Fibroblast of skin of back (primary cell): ENCODE measurements around the gene NINJ1.
"Not testable (repeated sequence)": the region's sequence is repeated elsewhere in the genome, so short reads cannot be mapped to it uniquely, and the experiment has no call there.

ENCODE experiments used
- DNase-seq: peaks from one replicate; pipeline ENCODE4 v3.0.0-alpha.2; 2013

The NINJ1 gene

DNA sequence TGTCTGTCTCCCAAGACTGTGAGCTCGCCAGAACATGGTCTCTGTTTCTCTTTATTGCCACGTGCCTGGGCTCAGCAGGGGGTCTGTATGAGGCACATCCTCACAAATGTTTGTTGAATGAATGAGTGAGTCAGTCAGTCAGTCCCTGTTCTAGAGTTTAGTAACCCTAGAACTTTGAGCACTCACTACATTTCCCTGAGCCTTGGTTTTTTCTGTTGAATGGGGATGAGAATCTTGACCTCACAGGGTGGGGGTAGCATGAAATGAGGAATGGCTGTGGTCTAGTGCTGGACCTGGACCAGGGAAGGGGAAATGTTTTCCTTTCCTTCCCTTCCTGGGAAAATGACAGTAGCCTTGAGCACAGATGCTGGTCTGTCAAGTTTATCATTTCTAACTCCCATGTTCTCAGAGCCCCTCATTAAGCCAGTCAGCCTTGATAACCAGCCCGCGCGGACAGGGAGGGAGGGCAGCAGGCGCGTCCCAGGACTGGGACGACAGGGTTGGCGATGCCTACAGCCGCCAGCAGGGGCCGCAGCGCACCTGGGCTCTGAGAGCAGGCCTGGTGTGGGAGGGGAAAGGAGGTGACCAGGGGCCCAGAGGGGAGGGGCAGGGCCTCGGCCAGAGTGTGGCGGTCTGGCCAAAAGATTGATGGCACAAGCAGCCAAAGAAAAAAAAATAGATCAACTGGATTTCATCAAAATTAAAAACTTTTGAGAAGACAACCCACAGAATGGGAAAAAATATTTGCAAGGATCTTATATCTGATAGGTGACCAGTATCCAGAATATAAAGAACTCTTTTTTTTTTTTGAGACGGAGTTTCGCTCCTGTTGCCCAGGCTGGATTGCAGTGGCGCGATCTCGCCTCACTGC, 25.8 kb upstream of the NINJ1 start:
- peak; percentile 87 for DNase-seq

DNA sequence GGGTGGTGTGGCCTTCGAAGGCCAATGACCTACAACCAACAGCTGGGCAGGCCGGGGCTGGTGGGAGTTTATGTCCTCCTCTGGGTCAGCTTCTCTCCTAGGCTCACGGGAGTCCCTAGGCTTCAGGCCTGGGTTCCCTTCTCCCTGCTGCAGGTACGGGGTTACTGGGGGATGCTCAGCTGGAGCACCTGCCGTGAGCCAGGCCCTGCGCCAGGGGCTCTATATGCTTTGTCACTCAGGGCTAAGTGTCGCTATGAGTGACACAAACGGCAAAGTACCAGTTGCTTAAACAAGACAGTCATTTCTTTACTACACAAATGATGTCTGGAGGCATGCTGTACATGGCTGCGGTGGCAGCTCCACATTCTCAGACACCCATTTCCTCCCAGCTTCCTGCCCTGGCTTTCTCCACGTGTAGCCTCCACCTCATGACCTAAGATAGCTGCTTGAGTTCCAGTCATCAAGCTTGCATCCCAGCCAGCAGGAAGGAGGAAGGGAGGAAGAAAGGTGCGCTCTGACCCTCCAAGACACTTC, 22.5 kb upstream of the NINJ1 start:
- no peak for DNase-seq

DNA sequence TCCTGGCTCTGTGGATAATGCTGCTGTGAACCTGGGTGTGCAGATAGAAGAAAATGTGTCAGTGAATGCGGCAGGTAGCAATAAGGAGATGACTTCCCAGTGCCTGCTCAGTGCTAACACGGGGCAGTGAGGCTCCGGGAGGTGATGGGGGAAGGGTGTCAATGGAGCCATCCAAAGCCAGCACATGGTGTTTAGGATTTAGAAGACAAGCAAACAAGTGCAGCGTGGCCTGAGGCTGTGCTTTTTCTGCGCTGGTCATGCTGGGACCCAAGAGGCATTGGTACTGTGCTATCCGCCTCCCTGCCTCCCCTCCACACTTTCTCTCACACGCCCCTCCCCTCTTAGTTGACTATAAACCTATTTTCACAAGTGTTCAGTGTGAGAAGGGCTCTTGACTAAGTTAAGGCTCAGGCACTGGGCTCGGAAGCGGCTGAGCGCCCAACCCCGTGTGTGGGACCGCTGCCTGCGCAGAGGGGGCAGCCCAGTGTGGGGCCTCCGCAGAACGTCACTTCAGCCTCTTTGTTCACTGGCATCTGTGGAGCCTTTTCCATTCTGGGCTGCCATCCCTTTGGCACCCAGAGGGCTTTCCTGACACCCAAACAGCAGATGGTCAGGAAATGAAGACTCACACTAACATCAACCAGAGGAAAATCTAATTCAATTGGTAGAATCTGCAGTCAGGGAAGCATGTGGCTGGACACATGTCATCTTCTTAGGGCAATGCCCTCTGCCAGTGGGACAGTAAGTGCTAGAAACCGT, 21.8 kb upstream of the NINJ1 start:
- DNase-seq: no peak

DNA sequence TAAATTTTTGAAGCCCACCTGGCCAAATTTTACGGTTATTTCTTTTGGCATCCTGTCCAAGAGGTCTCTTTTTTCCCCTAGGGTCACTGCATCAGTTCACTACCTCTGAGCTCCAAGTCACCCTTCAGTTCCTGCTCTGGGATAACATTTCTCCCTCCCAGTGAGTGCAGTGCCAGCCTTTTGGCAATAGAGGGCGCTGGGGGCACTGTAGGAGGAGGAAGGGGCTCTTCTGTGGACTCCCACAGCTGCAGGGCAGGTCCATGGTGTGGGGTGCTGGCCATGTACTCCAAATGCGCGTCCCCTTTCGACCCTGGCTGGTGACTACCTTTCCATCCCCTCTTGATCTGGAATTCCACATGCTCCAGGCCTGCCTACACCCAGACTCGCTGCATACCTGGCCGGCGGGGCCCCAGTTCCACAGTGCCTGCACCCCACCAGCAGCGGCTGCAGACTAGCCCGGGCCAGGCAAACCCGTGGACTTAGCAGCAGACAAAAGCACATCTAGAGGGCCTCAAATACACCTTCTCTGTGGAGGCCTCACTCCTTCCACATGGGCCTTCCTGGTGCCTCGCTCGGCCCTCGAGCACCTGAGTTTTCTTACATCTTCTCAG, 20.3 kb upstream of the NINJ1 start:
- DNase-seq: peak; percentile 8

DNA sequence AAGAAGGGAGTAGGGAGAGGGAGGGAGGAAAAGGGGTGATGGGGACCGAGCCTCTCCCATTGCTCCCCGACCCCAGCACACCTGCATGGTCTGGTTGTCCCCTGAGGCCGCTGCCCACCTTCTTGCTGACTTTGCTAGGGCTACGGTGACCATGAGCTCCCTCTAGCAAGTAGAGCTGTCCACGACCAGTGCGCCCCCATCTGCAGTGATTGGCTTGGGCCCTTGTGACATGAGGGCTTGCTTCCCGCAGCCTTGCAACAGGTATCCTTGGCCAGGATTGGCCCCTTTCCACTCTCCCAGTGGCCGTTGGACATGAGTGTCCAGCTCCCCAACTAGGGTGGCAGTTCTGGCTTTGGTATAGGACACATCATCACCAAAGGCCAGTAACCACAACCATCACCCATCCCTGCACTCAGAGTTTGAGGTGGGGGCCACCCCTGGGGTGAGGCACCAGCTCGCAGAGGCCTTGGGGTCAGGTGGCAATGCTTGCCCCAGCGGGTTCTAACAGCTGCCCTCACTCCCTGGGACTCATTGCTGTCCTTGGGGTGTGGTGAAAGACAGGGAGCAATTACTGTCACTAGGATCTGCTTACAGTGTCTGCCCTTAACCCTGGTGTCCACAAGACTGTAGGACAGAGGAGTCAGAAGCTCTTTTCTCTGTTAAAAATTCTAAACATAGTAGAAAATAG, 17.2 kb upstream of the NINJ1 start:
- no peak for DNase-seq

DNA sequence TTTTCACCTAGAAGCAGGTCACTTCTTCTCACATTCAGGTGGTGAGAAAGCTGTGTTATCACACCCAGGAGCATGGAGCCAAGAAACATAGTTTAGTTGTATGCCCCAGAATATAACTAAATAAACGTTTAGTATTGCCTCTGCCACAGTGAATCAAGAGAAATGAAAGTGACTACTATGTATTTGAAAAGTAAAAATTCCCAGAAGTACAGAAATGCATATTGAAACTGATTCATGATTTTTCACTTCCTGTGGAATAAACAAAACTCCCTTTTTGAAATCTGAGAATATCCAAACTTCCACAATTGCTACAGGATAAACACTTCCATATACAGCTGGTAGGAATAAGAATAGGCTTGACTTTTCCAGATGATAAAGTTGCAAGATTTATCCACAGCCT, 15.3 kb upstream of the NINJ1 start:
- DNase-seq: no peak

DNA sequence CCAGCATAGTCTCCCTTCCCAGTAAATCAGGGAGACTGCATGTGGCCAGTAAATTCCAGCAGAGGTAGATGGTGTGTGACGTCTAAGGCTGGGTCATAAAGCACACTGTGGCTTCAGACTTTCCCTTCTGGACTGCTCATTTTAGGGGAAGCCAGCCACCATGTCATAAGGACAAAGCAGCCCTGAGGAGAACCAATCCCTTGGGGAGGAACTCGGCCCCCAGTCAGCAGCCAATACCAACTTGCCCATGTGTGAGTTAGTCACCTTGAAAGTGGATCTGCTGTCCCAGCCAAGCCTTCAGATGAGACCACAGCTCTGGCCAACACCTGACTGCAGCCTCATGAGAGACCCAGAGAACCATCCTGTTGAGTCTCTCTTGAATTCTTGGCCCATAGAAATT, 14.7 kb upstream of the NINJ1 start:
- DNase-seq: no peak

DNA sequence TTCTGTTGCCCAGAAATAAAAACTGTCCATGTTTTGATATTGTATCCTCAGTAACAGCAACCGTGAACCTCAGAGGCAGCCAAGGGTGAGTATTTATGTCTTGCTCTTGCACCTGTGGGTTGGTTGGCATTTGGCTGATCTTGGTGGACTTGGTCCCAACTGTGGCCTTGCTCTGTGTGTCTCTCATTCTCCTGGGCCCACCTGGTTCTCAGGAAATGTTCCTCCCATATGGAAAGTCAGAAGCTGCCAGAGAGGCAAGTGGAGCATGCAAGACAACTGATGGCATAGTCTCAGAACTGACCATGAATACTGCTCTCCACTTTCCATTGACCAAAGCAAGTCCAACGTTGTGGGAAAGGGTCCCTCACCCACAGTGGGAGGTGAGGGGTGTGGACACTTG, 13.6 kb upstream of the NINJ1 start:
- no peak for DNase-seq

DNA sequence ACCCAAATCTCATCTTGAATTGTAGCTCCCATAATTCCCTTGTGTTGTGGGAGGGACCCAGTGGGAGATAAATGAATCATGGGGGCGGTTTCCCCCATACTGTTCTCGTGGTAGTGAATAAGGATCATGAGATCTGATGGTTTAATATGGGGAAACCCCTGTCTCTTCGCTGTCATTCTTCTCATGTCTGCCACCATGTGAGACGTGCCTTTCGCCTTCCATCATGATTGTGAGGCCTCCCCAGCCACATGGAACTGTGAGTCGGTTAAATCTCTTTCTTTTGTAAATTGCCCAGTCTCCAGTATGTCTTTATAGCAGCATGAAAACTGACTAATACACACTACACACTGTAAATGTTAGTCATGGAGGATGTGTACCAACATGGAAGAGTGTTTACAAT, 12.6 kb upstream of the NINJ1 start:
- DNase-seq: not testable (repeated sequence)

DNA sequence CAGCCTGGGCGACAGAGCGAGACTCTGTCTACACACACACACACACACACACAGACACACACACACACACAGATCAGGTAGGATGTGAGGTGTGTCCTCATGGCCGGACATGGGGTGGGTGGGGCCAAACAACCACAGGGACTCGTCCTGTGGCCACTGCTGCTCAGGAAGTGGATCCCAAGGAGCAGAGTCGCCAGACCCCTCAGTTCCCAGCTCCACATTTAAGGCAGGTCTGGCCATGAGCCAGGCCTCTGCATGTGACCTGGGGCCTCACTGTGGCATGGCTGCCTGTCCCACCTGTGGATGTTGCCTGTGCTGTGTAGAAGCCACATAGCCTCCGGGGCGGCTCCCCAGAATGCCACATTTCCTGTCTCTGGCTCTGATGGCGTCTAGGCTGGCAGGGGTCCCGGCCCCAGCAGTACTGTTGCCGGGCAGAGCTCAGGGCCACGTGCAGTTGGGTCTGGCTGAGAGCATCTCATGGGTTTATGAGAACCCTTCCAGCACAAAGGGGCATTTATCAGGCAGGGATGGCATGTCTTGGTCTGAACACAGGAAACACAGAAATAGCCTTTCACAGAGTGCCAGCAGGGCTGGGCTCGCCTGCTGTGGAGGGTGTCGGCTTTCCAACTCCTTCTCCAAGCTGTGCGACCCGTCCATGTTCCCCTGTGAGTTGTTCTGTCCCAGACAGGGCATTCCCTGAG, 9.9 kb upstream of the NINJ1 start:
- no peak for DNase-seq

DNA sequence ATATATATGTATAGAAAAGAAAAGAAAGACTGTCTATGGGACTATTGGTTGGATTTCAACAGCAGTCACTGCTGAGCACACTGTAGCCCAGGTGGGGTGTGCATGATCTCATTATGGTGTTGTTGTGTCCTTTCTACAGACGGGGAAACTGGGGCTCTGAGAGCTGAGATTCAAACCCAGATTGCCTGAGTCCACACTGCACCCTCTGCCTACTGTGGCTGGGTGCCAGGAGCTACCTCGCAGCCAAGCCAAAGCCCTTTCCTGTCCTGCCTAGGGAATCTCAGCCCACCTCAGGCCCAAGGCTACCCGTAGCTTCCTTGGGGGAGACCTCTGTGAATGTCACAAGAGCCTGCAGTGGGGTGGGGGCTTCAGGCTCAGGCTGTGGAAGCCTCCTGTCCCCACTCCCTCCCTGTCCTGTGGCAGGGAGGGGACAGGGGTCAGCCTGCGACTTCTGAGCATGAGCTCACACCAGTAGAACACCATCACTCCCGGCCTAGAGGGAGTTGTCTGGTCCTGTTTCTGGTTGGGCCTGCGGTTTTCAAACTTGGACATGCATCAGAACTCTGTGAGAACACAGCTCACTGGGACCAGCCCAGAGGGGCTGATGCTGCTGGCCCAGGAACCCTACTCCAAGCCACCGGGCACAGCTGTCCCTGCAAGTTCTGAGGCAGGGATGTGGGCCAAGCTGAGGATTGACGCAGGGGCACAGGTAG, 7.9 kb upstream of the NINJ1 start:
- DNase-seq: no peak

DNA sequence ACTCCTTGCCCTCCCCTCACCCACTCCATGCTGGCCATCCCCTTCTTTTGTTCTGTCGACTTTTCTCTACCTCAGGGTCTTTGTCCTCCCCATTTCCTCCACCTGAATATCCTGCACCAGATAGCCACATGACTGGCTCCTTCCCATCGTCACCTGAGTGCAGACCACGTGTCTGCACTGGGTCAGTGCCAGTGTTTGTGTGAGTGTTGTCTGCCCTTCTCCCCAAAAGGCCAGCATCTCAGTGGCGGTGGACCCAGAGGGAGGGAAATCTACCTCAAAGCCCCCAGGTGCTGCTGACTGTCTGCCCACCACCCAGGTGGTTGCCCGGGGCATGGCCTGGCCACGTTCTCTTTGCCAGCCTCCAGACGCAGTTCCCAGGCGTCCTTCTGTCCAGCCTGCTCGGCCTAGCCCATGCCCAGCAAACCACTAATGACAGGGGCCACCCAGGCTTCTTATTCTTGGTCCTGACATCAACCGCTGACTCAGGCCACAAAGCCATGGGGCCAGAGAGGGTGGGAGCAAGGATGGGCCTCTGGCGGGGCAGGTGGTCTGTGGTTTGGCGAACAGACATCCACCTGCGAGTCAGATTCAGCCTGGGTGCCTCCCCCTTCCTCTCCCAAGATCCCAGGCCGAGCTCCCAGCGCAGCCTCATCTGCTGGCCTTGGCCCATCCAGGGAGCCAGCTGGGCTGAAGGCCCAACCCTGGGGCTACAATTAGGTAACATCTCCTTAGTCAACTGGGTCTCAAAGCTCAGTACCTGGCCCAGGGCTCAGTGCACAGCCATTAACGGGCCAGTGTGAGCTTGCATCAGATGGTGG, 5.5 kb upstream of the NINJ1 start:
- no peak for DNase-seq

DNA sequence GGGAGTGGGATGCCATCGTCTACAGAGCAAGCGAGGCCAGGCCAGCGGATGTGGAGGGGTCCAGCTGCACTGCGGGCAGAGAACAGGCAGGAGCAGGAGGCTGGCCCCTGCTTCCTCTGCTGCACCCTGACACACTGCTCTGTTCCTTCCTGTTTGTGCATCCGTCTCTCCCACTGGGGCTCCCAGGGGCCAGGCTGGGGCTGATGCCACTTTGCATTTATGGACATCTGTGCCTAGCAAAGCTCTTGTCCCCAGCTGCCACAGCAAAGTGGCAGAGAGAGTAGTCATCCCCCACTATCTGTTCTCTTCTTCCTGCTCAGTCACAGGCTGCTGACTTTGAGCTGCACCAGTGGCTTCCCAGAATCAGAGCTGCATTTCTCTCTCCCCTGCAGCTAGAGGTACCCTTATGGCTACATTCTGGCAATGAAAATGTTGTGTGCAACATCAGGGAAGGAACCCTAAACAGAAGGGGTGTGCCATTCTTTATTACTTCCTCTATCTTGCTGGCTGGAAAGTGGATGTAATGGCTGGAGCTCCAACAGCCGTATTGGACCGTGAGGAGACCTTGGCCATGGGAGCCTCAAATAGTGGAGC, 4.2 kb upstream of the NINJ1 start:
- no peak for DNase-seq

DNA sequence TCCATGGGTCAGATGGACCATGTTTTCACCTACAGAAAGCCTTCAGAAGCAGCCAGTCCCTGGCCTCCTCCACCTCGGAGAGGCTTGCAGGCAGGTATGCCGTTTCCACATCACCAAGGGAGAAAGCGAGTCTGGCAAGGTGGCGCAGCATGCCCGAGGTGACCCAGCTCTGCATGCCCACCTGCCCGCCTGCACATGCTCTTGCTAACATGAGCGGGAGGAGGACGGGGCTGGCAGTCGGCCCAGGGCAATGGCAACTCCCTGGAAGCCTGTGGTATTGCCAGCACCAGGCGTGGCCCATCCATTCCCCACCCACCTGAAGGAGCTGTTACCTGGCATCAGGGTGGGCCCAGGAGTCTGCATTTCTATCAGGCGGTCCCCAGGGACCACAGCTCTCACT, 3.3 kb upstream of the NINJ1 start:
- DNase-seq: no peak

DNA sequence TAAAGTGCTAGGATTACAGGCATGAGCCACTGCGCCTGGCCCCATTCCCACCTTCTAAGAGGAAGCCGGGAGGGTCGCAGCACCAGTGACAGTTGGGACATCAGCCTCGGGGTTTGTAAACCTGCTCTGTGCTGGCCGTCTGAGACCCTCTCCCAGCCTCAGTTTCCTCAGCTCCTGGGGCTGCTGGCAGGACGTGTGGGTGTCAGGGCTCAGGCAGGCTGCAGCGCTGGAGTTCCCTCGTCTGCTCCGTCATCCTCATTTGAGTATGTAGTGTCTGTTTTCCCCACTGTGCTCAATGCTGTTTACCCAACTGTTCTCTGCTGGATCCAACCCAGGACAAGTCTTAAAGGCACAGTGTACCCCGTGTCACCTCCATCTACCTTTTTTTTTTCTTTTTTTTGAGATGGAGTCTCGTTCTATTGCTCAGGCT, 2.0 kb upstream of the NINJ1 start:
- DNase-seq: no peak

DNA sequence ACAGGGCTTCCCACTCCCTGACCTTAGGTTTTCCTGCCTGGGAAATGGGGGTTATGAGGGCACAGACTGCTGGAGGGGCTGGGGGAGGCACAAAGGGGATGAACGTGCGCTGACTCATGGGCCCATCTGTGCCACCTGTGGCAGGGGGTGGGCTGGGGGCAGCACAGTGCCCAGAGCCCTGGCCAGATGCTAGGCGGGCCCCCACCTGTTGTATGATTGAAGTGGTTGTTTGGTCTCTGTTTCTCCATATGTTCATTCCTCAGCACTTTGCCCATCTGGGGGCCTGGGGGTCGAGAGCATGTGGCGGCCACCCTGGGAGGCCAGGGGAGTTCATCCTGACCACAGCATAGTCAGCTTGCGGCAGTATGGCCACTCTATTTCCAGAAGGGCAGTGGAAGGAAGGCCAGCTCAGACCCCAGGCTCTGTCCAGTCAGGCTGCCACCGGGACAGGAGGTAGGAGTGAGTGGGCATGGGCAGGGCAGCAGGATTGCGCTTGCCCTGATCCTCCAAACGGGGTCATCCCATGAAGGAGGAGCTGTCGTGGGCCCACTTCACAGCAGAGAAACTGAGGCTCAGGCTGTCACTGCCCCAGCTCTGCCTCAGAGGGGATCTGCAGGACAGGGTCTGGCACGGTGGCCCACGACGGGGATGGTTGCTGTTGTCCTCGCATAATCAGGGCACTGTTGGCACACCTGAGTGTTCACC, 841 bp upstream of the NINJ1 start:
- DNase-seq: no peak

DNA sequence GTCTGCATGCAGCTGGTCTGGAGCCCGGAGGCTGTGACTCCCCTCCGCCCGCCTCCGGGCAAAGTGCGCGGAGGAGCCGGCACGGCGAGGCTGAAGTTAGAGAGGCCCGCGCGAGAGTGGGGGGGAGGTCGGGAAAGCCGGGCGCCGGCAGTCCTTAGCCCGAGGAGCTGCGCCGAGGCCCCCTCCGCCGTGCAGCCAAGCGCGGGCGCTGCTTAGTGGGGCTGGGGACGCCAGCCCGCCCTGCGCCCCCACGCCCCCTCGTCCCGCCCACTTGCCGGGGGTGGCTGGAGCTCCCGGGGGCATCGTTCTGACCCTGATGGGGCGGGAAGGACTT, 403 bp downstream of the NINJ1 start:
- peak; percentile 58 for DNase-seq

DNA sequence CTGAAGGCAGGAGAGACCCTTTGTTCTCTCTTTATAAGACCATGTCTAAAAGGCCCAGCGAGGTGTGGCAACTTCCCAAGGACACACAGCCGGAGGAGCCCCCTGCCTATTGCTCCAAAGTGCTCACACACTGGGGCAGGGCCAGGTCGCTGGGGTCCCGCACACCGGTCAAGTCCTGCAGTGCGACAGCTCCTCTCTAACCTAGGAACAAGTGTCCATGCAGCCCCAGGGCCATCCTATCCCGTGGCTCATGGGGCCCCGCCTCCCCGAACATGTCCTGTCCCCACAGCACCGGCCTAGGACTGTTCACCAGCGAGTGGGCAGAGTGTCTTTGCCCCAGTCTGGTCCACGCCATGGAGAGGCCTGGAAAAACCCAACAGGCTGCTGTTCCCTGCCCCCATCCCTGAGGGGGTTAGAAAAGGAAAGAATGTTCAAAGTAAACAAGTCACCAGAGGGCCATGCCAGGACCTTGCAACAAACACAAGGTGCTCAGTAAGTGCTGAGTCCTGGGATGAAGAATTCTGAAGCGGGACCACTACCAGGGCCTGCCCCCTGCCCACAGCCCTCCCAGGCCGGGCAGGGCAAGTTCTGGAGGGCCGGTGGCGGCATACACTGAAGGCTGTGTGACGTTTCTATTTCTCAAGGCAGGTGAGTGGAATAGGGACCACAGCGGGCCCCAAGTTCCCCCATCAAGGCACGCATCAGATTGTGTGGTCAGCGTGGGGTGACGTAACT, 938 bp downstream of the NINJ1 start:
- DNase-seq: no peak
